H9 (cell line): ENCODE data around the gene ARHGEF16. TPM values are rescaled to one million over a fixed set of nuclear protein-coding genes. Genes with fewer than 3 reads are reported as not detected.

Experiments
- DNase-seq: peaks from one replicate; pipeline ENCODE4 v3.0.0-alpha.2; 2017
- H2AFZ ChIP-seq: one replicate; pipeline ENCODE4 v1.6.1; 2013; ENCODE audit warnings: mild to moderate bottlenecking, low read length, control low read depth, moderate library complexity
- H2AK5ac ChIP-seq: 2 replicates; pipeline ENCODE4 v1.6.1; 2013; ENCODE audit warnings: low read length, control low read depth, mixed read lengths; ENCODE audit not compliant: insufficient read length
- H2BK120ac ChIP-seq: one replicate; pipeline ENCODE4 v1.6.1; 2013; ENCODE audit warnings: low read depth, mild to moderate bottlenecking, low read length, control low read depth, inconsistent platforms; ENCODE audit not compliant: poor library complexity, severe bottlenecking
- H2BK12ac ChIP-seq: 2 replicates; pipeline ENCODE4 v1.6.1; 2013; ENCODE audit warnings: low read length, control low read depth, mixed read lengths, low read depth; ENCODE audit not compliant: insufficient read length
- H2BK15ac ChIP-seq: 2 replicates; pipeline ENCODE4 v1.6.1; 2013; ENCODE audit warnings: low read depth, low read length, control low read depth
- H2BK20ac ChIP-seq: one replicate; pipeline ENCODE4 v1.6.1; 2013; ENCODE audit warnings: low read depth, mild to moderate bottlenecking, low read length, control low read depth, inconsistent platforms; ENCODE audit not compliant: poor library complexity, severe bottlenecking
- H2BK5ac ChIP-seq: 2 replicates; pipeline ENCODE4 v1.6.1; 2013; ENCODE audit warnings: low read length, control low read depth, mixed read lengths; ENCODE audit not compliant: insufficient read length
- H3K14ac ChIP-seq: 2 replicates; pipeline ENCODE4 v1.6.1; 2013; ENCODE audit warnings: low read length, control low read depth; ENCODE audit not compliant: insufficient read depth
- H3K18ac ChIP-seq: 2 replicates; pipeline ENCODE4 v1.6.1; 2013; ENCODE audit warnings: low read depth, mild to moderate bottlenecking, mixed read lengths, low read length, control low read depth; ENCODE audit not compliant: insufficient read length
- H3K23ac ChIP-seq: 2 replicates; pipeline ENCODE4 v1.6.1; 2013; ENCODE audit warnings: low read length, control low read depth, mixed read lengths, low read depth; ENCODE audit not compliant: insufficient read length
- H3K23me2 ChIP-seq: 2 replicates; pipeline ENCODE4 v1.6.1; 2013; ENCODE audit warnings: low read depth, mild to moderate bottlenecking, mixed read lengths, low read length, control low read depth; ENCODE audit not compliant: insufficient read length, poor library complexity, severe bottlenecking
- H3K27ac ChIP-seq: 2 replicates; pipeline ENCODE4 v1.5.1; 2013; ENCODE audit warnings: low read length, control low read depth, mixed read lengths, low read depth; ENCODE audit not compliant: insufficient read length
- H3K27me3 ChIP-seq: 2 replicates; pipeline ENCODE4 v1.6.1; 2013; ENCODE audit warnings: low read length, control low read depth, inconsistent platforms; ENCODE audit not compliant: insufficient read depth
- H3K4ac ChIP-seq: 2 replicates; pipeline ENCODE4 v1.6.1; 2013; ENCODE audit warnings: low read depth, mild to moderate bottlenecking, control low read depth, inconsistent platforms, low read length, moderate library complexity
- H3K4me1 ChIP-seq: 2 replicates; pipeline ENCODE4 v1.6.1; 2013; ENCODE audit warnings: low read length, control low read depth, inconsistent platforms; ENCODE audit not compliant: insufficient read depth
- H3K4me2 ChIP-seq: 2 replicates; pipeline ENCODE4 v1.6.1; 2013; ENCODE audit warnings: low read length, control low read depth, mixed read lengths; ENCODE audit not compliant: insufficient read length, insufficient read depth
- H3K56ac ChIP-seq: 2 replicates; pipeline ENCODE4 v1.6.1; 2013; ENCODE audit warnings: low read depth, mild to moderate bottlenecking, mixed read lengths, low read length, control low read depth; ENCODE audit not compliant: insufficient read length
- H3K79me1 ChIP-seq: 2 replicates; pipeline ENCODE4 v1.6.1; 2013; ENCODE audit warnings: low read depth, mild to moderate bottlenecking, moderate library complexity, low read length, control low read depth, inconsistent platforms; ENCODE audit not compliant: insufficient read depth, poor library complexity, severe bottlenecking
- H3K79me2 ChIP-seq: 2 replicates; pipeline ENCODE4 v1.6.1; 2013; ENCODE audit warnings: low read length, control low read depth, inconsistent platforms; ENCODE audit not compliant: insufficient read depth
- H3K9ac ChIP-seq: 2 replicates; pipeline ENCODE4 v1.6.1; 2013; ENCODE audit warnings: low read length, control low read depth, mixed read lengths; ENCODE audit not compliant: insufficient read length; ENCODE audit errors: extremely low read depth
- H3K9me3 ChIP-seq: one replicate; pipeline ENCODE4 v1.6.1; 2013; ENCODE audit warnings: low read depth, low read length, inconsistent platforms; ENCODE audit not compliant: control insufficient read depth
- H3T11ph ChIP-seq: one replicate; pipeline ENCODE4 v1.6.1; 2013; ENCODE audit warnings: mild to moderate bottlenecking, low read length, control low read depth, inconsistent platforms
- H4K20me1 ChIP-seq: one replicate; pipeline ENCODE4 v1.6.1; 2013; ENCODE audit not compliant: control insufficient read depth, insufficient read length, insufficient read depth
- H4K5ac ChIP-seq: 2 replicates; pipeline ENCODE4 v1.6.1; 2013; ENCODE audit warnings: low read depth, mild to moderate bottlenecking, mixed read lengths, low read length, control low read depth; ENCODE audit not compliant: insufficient read length
- H4K8ac ChIP-seq: replicated peaks from 2 replicates; pipeline ENCODE4 v1.6.1; 2013; ENCODE audit warnings: low read length, control low read depth, mixed read lengths, low read depth; ENCODE audit not compliant: insufficient read length
- H4K91ac ChIP-seq: 2 replicates; pipeline ENCODE4 v1.6.1; 2013; ENCODE audit warnings: low read depth, mild to moderate bottlenecking, moderate library complexity, mixed read lengths, low read length, control low read depth; ENCODE audit not compliant: insufficient read length
- H3K27ac Mint-ChIP-seq, 3 experiments: 2 replicates in 2 of 3; 3 replicates in 1 of 3; pipeline ENCODE4 v1.8.0; 2020 to 2021; ENCODE audit warnings: mixed read lengths in 3 of 3, mild to moderate bottlenecking in 1 of 3, moderate library complexity in 1 of 3
- H3K27me3 Mint-ChIP-seq: 2 replicates; pipeline ENCODE4 v1.8.0; 2021; ENCODE audit warnings: low read depth, mild to moderate bottlenecking, moderate library complexity, mixed read lengths
- H3K36me3 Mint-ChIP-seq, 3 experiments: 2 replicates in 2 of 3; 3 replicates in 1 of 3; pipeline ENCODE4 v1.8.0; 2020 to 2021; ENCODE audit warnings: low read depth in 3 of 3, mixed read lengths in 3 of 3; ENCODE audit not compliant: insufficient read depth in 1 of 3
- H3K4me1 Mint-ChIP-seq, 2 experiments: 2 replicates each; pipeline ENCODE4 v1.8.0; 2020; ENCODE audit warnings: mixed read lengths in 2 of 2
- H3K4me3 Mint-ChIP-seq, 2 experiments: 2 replicates in 1 of 2; 3 replicates in 1 of 2; pipeline ENCODE4 v1.8.0; 2020 to 2021; ENCODE audit warnings: mild to moderate bottlenecking in 2 of 2, mixed read lengths in 2 of 2, moderate library complexity in 1 of 2
- H3K9me3 Mint-ChIP-seq, 2 experiments: 2 replicates in 1 of 2; 3 replicates in 1 of 2; pipeline ENCODE4 v1.8.0; 2020; ENCODE audit warnings: mild to moderate bottlenecking in 2 of 2, mixed read lengths in 2 of 2, moderate library complexity in 1 of 2
- CTCF ChIP-seq: fragments of 200-600 bp; sonication (generic); conservative IDR thresholded peaks from 3 replicates; pipeline ENCODE4 v1.8.0; 2021; ENCODE audit warnings: antibody characterized with exemption, mild to moderate bottlenecking
- WGBS: extraction: QIAGEN DNeasy Blood & Tissue Kit; methylation state at CpG from one replicate; pipeline ENCODE4 v1.1.7; 2013; ENCODE audit warnings: missing lambda C conversion rate, low lambda C conversion rate, mixed read lengths; ENCODE audit not compliant: insufficient read length; ENCODE audit errors: extremely low coverage; 5-methylcytosine and 5-hydroxymethylcytosine counted together
- total RNA-seq: library from RNA; stranded (reverse); gene quantifications from 2 replicates; pipeline ENCODE4 v1.2.1, GENCODE V29; 2021

Gene ARHGEF16
- total RNA-seq, 1 experiment from 2014 or later: 48.5 TPM

DNA sequence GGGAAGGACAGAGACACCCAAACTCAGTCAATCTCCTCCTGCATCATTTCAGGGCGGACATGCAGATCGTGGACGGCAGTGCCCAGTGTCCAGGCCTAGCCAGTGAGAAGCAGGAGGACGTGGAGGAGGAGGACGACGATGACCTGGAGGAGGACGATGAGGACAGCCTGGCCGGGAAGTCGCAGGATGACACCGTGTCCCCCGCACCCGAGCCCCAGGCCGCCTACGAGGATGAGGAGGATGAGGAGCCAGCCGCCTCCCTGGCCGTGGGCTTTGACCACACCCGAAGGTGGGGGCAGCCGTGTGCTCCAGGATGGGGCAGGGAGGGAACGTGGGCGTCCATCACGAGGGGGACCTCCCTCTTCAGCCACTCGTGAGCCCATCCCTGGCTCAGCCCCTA, 23.6 kb upstream of the ARHGEF16 start:
- no peak overlapping the region for H2AFZ ChIP-seq

More for the DNA sequence above, 23.6 kb upstream of the ARHGEF16 start:
- Histone ChIP-seq H3K9ac (no peak overlapping the region), H2BK12ac (no peak overlapping the region), H3K56ac (no peak overlapping the region), H2BK20ac (no peak overlapping the region), H3K14ac (no peak overlapping the region), H4K91ac (no peak overlapping the region), H3K4me1 (no peaks in the 10 kb centered on the region), H3K79me1 (no peaks in the 10 kb centered on the region), H3K23me2 (peaks cover 6% of the 10 kb centered on the region), H3K27ac (no peak overlapping the region), H3T11ph (no peak overlapping the region), H3K23ac (no peak overlapping the region), H3K4me2 (no peak overlapping the region), H2BK5ac (no peak overlapping the region), H2BK15ac (no peak overlapping the region), H3K79me2 (no peaks in the 10 kb centered on the region), H4K20me1 (no peaks in the 10 kb centered on the region), H4K5ac (no peak overlapping the region), H2AK5ac (no peak overlapping the region), H3K27me3 (no peaks in the 10 kb centered on the region), H2BK120ac (no peak overlapping the region), H3K4ac (no peak overlapping the region), H3K18ac (no peak overlapping the region), H4K8ac (no peak overlapping the region), H3K9me3 (no peaks in the 10 kb centered on the region)
- H3K36me3 Mint-ChIP-seq: no peaks in the 10 kb centered on the region
- H3K4me3 Mint-ChIP-seq: no peak overlapping the region
- peaks cover 0 to 16% of the 10 kb centered on the region in 2 experiments; a peak in 3 of 4 replicates for H3K4me1 Mint-ChIP-seq
- no peaks in the 10 kb centered on the region for H3K27me3 Mint-ChIP-seq
- no peaks in the 10 kb centered on the region; a peak in 1 of 5 replicates for H3K9me3 Mint-ChIP-seq
- no peak overlapping the region for H3K27ac Mint-ChIP-seq
- no peak for TF ChIP-seq CTCF
- WGBS: no CpG with 5 or more reads among the region's 22 CpGs
- DNase-seq: no peak
